GM03348 (cell line): Measurements from ENCODE around the gene PSMC3.

Experiments
- DNase-seq: peaks from one replicate; pipeline ENCODE4 v3.0.0; 2012; ENCODE audit warnings: low spot score

PSMC3 gene

GRCh38 chr11:47413351-47413750, 12.9 kb downstream of the PSMC3 start:
- no peak for DNase-seq

GRCh38 chr11:47411884-47412746, 14.1 kb downstream of the PSMC3 start:
- DNase-seq = peak; percentile 67

GRCh38 chr11:47410370-47411264, 15.6 kb downstream of the PSMC3 start:
- DNase-seq = no peak

GRCh38 chr11:47409440-47410369, 16.5 kb downstream of the PSMC3 start:
- peak; percentile 58 for DNase-seq

GRCh38 chr11:47408598-47409439, 17.4 kb downstream of the PSMC3 start:
- DNase-seq = peak; percentile 81

- peak; percentile 98 for DNase-seq
Observed at GRCh38 chr11:47407746-47408590, 18.3 kb downstream of the PSMC3 start, which contains the start of gene SLC39A13. Gene SLC39A13, plus strand, starts transcription at chr11:47408590. Its CDS starts 1,505 bp downstream, at chr11:47410095.

- peak; percentile 44 for DNase-seq
Observed at GRCh38 chr11:47406896-47407745, 19.1 kb downstream of the PSMC3 start.

GRCh38 chr11:47403571-47403970, 22.7 kb downstream of the PSMC3 start:
- no peak for DNase-seq

GRCh38 chr11:47403135-47403534, 23.1 kb downstream of the PSMC3 start:
- DNase-seq = no peak

GRCh38 chr11:47400768-47401279, 25.4 kb downstream of the PSMC3 start:
- DNase-seq = no peak

- peak; percentile 69 for DNase-seq
Observed at GRCh38 chr11:47399860-47400767, 26.1 kb downstream of the PSMC3 start.

- no peak for DNase-seq
Observed at GRCh38 chr11:47398551-47398950, 27.7 kb downstream of the PSMC3 start.

GRCh38 chr11:47398011-47398410, 28.2 kb downstream of the PSMC3 start:
- no peak for DNase-seq

GRCh38 chr11:47396049-47396320, 30.3 kb downstream of the PSMC3 start:
- no peak for DNase-seq

GRCh38 chr11:47395223-47396048, 30.8 kb downstream of the PSMC3 start:
- DNase-seq = no peak

- DNase-seq = no peak
Observed at GRCh38 chr11:47394322-47395222, 31.7 kb downstream of the PSMC3 start.
